GM12878 (cell line): Measurements from ENCODE around the gene ADAM19.

Source experiments
- CTCF ChIP-seq, 3 experiments: IDR thresholded peaks in 2 of 3; conservative IDR thresholded peaks in 1 of 3; 2 replicates each; pipeline ENCODE4 v1.5.1; 2011; ENCODE audit warnings: low read depth in 3 of 3, low read length in 3 of 3, mild to moderate bottlenecking in 3 of 3, control low read depth in 2 of 3, moderate library complexity in 2 of 3, inconsistent platforms in 1 of 3, mixed read lengths in 1 of 3; ENCODE audit not compliant: control insufficient read depth in 2 of 3, insufficient read depth in 1 of 3; ENCODE audit errors: extremely low read depth in 1 of 3
- ESRRA ChIP-seq: IDR thresholded peaks from 2 replicates; pipeline ENCODE4 v1.6.1; 2012; ENCODE audit warnings: mild to moderate bottlenecking, low read length, improper control_type of control experiment
- FOXK2 ChIP-seq: fragments of 450-650 bp; IDR thresholded peaks from 2 replicates; pipeline ENCODE4 v1.6.1; 2017; ENCODE audit warnings: mild to moderate bottlenecking, moderate library complexity
- PAX8 ChIP-seq: fragments of 450-650 bp; IDR thresholded peaks from 2 replicates; pipeline ENCODE4 v1.6.1; 2017; ENCODE audit warnings: mild to moderate bottlenecking, moderate library complexity
- RCOR1 ChIP-seq: conservative IDR thresholded peaks from 2 replicates; pipeline ENCODE4 v1.6.1; 2012; ENCODE audit warnings: low read depth, low read length, improper control_type of control experiment
- TAF1 ChIP-seq: IDR thresholded peaks from 2 replicates; pipeline ENCODE4 v1.6.1; 2011; ENCODE audit warnings: mild to moderate bottlenecking, low read depth, low read length, borderline replicate concordance
- ZNF384 ChIP-seq: IDR thresholded peaks from 2 replicates; pipeline ENCODE4 v1.6.1; 2012; ENCODE audit warnings: low read depth, mild to moderate bottlenecking, low read length, improper control_type of control experiment, borderline replicate concordance
- TF ChIP-seq, protein P1 (sequence below): IDR thresholded peaks from 2 replicates; pipeline ENCODE4 v1.6.1; 2011; ENCODE audit warnings: low read depth, mild to moderate bottlenecking, low read length, moderate library complexity, borderline replicate concordance; ENCODE audit errors: extremely low read depth

DNA sequence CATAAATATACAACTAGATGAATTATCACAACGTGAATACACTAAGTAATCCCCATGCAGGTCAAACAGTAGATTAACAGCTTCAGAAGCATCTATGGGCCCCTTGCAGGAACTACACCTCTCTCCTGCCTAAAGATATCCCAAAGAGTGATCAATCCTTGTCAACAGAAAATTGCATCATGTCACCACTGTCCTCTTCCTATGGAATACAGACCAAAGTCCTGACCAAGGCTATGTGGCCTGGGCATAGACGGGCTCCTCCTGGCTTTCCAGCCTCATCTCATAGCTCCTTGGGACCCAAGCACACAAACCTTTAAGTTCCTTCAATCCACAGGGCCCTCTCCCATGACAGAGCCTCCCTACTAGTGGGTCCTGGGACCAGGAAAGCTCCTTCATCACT is 90.2 kb downstream of the ADAM19 start:
- TF ChIP-seq CTCF (IDR thresholded peaks at IDR 0.05 in 2 of 3, conservative IDR thresholded peaks at IDR 0.05 in 1 of 3; ENCODE audit: control insufficient read depth in 2 of 3, extremely low read depth in 1 of 3, insufficient read depth in 1 of 3, low read depth in 3 of 3, low read length in 3 of 3) = no peak
- no peak for TF ChIP-seq RCOR1
- no peak for TF ChIP-seq FOXK2
- TF ChIP-seq, protein P1, sequence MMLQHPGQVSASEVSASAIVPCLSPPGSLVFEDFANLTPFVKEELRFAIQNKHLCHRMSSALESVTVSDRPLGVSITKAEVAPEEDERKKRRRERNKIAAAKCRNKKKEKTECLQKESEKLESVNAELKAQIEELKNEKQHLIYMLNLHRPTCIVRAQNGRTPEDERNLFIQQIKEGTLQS = no peak
- no peak for TF ChIP-seq ZNF384
- no peak for TF ChIP-seq TAF1
- TF ChIP-seq ESRRA = no peak
- no peak for TF ChIP-seq PAX8
